Measurements from ENCODE around the gene NKD1.

The NKD1 gene

DNA sequence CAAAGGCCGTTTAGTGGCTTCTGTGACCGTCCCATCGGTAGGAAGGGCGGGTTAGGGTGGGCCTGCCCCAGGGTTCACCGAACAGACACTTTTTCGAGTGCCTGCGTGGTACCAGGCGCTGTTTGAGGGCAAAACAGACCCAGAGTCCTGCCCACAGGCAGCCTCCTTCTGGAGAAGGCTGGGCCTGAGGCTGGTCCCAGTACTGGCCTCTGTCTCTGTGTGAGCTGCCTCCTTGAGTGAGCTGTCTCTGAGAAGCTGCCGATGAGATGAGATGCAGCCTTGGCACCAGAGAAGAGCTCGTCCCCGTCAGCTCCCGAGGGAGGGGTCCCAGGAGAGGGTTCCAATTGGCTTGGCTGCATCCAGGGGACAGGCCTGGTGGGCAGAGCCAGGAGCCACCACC, 53.1 kb downstream of the NKD1 start:
- Histone ChIP-seq H3K36me3 (ENCODE audit: control insufficient read depth in 2 of 2, insufficient read depth in 2 of 2, low read length in 2 of 2) (no peaks in the 10 kb centered on the region), H3K9me3 (ENCODE audit: control insufficient read depth in 2 of 2, low read length in 2 of 2) (no peaks in the 10 kb centered on the region), H3K27me3 (ENCODE audit: control insufficient read depth in 1 of 2, insufficient read depth in 2 of 2, low read length in 2 of 2) (no peaks in the 10 kb centered on the region), H3K4me1 (ENCODE audit: control insufficient read depth, insufficient read depth, low read length) (peaks cover 83% of the 10 kb centered on the region), H3K27ac (ENCODE audit: low read length) (peak overlapping the region; percentile 97), H3K4me3 (ENCODE audit: low read length in 2 of 2) (no peak overlapping the region), H3K9ac (ENCODE audit: low read length in 2 of 2) (peak overlapping the region; percentile 69 to 70)

DNA sequence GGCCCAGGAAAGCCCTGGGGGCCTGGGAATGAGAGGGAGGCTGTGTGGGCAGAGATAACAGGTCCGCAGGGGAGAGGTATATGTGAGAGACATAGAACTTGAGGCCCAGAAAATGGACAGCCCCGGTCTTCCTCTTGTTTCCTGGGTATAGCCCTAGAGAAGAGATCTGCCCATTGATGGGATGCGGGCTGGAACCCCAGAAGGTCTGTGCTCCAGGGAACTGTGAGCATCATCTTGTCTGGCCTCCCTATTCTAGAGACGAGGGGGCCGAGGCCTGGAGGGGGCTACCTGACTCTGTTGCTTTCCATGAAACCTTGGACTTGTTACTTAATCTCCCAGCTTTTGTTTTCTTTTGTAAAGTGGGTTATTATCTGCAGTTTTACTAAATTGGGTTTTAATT, 53.9 kb downstream of the NKD1 start:
- Histone ChIP-seq H3K9ac (ENCODE audit: low read length in 2 of 2) (peak overlapping the region; percentile 70 to 72), H3K27ac (ENCODE audit: low read length) (peak overlapping the region; percentile 97), H3K27me3 (ENCODE audit: control insufficient read depth in 1 of 2, insufficient read depth in 2 of 2, low read length in 2 of 2) (no peaks in the 10 kb centered on the region), H3K4me1 (ENCODE audit: control insufficient read depth, insufficient read depth, low read length) (peaks cover 88% of the 10 kb centered on the region), H3K9me3 (ENCODE audit: control insufficient read depth in 2 of 2, low read length in 2 of 2) (no peaks in the 10 kb centered on the region), H3K36me3 (ENCODE audit: control insufficient read depth in 2 of 2, insufficient read depth in 2 of 2, low read length in 2 of 2) (no peaks in the 10 kb centered on the region), H3K4me3 (ENCODE audit: low read length in 2 of 2) (no peak overlapping the region)

DNA sequence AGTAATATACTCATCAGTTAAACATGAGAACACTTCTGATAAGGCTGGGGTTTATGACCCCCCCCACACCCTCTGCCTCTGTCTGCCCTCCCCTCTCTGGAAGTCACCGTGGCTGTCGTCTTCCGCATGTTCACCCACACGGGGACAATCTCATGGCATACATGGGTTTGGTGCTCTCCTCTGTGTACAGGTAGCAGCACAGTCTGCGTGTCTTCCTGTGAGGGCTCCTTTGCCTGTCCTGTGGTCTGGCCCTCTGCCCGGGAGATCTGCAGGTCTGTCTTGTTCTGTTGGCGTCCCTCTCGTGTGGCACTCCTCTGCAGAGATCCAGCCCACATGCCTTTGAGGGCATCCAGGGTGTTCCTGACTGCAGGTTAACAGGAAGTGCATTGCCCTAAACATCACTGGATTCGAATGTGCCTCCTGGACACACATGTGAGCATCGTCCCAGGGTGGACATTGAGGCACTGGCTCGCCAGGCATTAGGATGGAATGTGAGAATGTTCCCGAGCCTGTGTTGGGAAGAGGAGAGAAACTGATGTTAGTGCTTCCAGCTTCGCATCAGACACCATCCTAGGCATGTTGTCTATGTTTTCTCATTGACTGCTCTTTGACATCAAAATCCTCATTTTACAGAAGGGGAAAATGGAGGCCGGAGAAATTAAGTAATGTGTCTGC, 54.5 kb downstream of the NKD1 start:
- H3K4me3 ChIP-seq (ENCODE audit: low read length in 2 of 2), result peak overlapping the region in 1 of 2 donors; percentile 33
- H3K9ac ChIP-seq (ENCODE audit: low read length in 2 of 2), result peak overlapping the region; percentile 70 to 72
- peaks cover 89% of the 10 kb centered on the region for H3K4me1 ChIP-seq (ENCODE audit: control insufficient read depth, insufficient read depth, low read length)
- H3K36me3 ChIP-seq (ENCODE audit: control insufficient read depth in 2 of 2, insufficient read depth in 2 of 2, low read length in 2 of 2), result no peaks in the 10 kb centered on the region
- no peaks in the 10 kb centered on the region for H3K27me3 ChIP-seq (ENCODE audit: control insufficient read depth in 1 of 2, insufficient read depth in 2 of 2, low read length in 2 of 2)
- peak overlapping the region; percentile 97 for H3K27ac ChIP-seq (ENCODE audit: low read length)
- H3K9me3 ChIP-seq (ENCODE audit: control insufficient read depth in 2 of 2, low read length in 2 of 2), result no peaks in the 10 kb centered on the region

DNA sequence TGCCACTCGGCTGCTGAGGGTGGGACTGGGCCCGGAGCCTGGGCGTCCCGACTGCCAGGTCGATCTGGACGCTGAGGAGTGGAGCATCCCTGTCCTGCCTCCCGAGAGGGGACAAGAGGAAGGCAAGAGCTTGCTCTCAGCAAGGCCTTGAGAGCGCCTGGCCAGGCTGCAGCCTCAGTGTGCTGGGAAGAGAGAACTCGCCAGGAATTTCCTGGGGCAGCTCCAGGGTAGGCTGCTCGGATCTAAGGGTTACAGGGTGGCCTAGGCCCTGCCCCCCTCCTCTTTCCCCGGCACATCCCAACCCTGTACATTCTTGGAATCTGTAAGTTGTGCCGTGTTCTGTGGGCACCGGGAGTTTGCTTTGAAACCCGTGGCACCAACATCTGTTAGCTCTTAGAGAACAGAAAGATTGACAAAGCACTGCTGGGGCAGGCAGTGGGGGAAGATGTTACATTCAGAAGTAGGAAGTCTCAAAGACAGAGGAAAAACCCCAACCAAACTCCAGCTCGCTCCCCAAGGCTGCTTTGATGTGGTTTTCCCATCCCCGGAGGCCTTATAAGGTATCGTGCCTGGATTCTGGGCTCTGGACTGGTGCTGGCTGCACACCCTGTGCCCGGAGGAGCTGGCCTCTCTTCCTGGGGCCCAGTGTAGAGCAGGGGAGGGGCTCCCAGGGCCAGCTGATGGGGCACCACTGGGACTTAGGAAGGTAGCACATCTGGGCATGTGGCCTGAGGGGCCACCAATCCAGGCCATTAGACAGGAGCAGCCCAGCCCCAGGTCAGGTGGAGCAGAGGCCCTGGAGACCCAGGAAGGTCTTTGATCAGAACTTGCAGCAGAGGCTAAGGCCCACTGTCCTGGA, 55.2 kb downstream of the NKD1 start:
- Histone ChIP-seq H3K9ac (ENCODE audit: low read length in 2 of 2) (peak overlapping the region; percentile 70 to 72), H3K4me3 (ENCODE audit: low read length in 2 of 2) (peak overlapping the region; percentile 33 to 47), H3K36me3 (ENCODE audit: control insufficient read depth in 2 of 2, insufficient read depth in 2 of 2, low read length in 2 of 2) (no peaks in the 10 kb centered on the region), H3K9me3 (ENCODE audit: control insufficient read depth in 2 of 2, low read length in 2 of 2) (no peaks in the 10 kb centered on the region), H3K27ac (ENCODE audit: low read length) (peak overlapping the region; percentile 97), H3K4me1 (ENCODE audit: control insufficient read depth, insufficient read depth, low read length) (peaks cover 89% of the 10 kb centered on the region), H3K27me3 (ENCODE audit: control insufficient read depth in 1 of 2, insufficient read depth in 2 of 2, low read length in 2 of 2) (no peaks in the 10 kb centered on the region)

DNA sequence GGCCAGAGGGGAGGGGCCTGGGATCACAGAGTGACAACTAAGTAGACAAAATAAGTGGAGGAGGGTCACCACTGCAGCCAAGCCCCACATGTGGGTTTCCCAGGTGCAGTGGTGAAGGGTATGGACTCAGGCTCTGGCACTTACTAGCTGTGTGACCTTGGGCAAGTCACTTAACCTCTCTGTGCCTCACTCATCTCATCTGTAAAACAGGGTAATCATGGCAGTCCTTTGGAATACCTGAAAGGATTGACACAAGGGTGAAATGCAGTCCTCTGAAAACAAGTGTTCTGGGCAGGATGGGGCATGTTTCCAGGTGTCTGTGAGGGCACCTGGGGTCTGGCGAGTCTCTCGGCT, 55.8 kb downstream of the NKD1 start:
- H3K9ac ChIP-seq (ENCODE audit: low read length in 2 of 2), result peak overlapping the region; percentile 70 to 72
- no peaks in the 10 kb centered on the region for H3K9me3 ChIP-seq (ENCODE audit: control insufficient read depth in 2 of 2, low read length in 2 of 2)
- H3K27me3 ChIP-seq (ENCODE audit: control insufficient read depth in 1 of 2, insufficient read depth in 2 of 2, low read length in 2 of 2), result no peaks in the 10 kb centered on the region
- peaks cover 89% of the 10 kb centered on the region for H3K4me1 ChIP-seq (ENCODE audit: control insufficient read depth, insufficient read depth, low read length)
- H3K36me3 ChIP-seq (ENCODE audit: control insufficient read depth in 2 of 2, insufficient read depth in 2 of 2, low read length in 2 of 2), result no peaks in the 10 kb centered on the region
- peak overlapping the region; percentile 10 to 15 for H3K4me3 ChIP-seq (ENCODE audit: low read length in 2 of 2)
- H3K27ac ChIP-seq (ENCODE audit: low read length), result peak overlapping the region; percentile 97

DNA sequence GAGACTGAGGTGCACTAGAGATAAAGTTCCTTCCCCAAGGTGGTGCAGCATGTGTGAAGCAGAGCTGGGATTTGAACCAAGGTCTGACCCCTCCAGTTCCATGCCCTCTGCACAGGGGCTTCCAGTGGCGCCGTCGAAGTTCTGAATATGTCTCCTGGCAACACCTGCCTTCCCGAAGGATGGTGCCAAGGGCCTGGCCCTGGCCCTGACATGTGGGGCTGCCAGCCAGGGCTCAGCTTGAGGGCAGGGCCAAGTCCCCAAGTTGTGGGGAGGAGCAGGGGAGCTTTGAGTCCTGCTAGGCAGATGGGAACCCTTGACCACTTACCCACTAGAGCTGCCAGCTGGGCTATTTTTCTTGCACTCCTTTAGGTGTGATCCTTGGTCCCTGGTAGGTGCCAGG, 56.4 kb downstream of the NKD1 start:
- Histone ChIP-seq H3K27ac (ENCODE audit: low read length) (peak overlapping the region; percentile 97), H3K9ac (ENCODE audit: low read length in 2 of 2) (peak overlapping the region in 1 of 2 donors; percentile 70), H3K4me3 (ENCODE audit: low read length in 2 of 2) (no peak overlapping the region), H3K36me3 (ENCODE audit: control insufficient read depth in 2 of 2, insufficient read depth in 2 of 2, low read length in 2 of 2) (no peaks in the 10 kb centered on the region), H3K27me3 (ENCODE audit: control insufficient read depth in 1 of 2, insufficient read depth in 2 of 2, low read length in 2 of 2) (no peaks in the 10 kb centered on the region), H3K9me3 (ENCODE audit: control insufficient read depth in 2 of 2, low read length in 2 of 2) (no peaks in the 10 kb centered on the region), H3K4me1 (ENCODE audit: control insufficient read depth, insufficient read depth, low read length) (peaks cover 89% of the 10 kb centered on the region)

DNA sequence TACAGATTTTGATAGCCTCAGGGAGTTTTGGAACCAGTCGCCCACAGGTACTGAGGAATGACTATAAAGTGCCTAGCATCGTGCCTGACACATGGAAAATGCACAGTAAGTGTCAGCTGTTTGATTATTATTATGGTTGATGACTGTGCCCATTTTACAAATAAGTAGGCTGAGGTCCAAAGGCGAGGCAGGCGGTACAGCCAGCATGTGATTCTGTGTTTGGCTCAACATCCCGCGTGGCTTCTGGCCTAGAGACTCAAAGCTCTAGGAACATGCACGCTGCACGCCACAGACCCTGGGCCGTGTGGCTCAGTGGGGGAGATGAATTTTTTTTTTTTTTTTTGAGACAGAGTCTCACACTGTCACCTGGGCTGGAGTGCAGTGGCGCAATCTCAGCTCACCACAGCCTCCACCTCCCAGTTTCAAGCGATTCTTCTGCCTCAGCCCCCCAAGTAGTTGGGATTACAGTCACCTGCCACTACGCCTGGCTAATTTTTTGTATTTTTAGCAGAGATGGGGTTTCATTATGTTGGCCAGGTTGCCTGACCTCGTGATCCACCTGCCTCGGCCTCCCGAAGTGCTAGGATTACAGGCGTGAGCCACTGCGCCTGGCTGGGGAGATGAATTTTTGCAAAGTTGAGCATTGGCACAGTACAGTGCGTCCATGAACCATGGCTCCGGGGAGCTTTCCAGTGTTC, 57.7 kb downstream of the NKD1 start:
- Histone ChIP-seq H3K4me3 (ENCODE audit: low read length in 2 of 2) (no peak overlapping the region), H3K9ac (ENCODE audit: low read length in 2 of 2) (no peak overlapping the region), H3K27me3 (ENCODE audit: control insufficient read depth in 1 of 2, insufficient read depth in 2 of 2, low read length in 2 of 2) (no peaks in the 10 kb centered on the region), H3K4me1 (ENCODE audit: control insufficient read depth, insufficient read depth, low read length) (peaks cover 91% of the 10 kb centered on the region), H3K27ac (ENCODE audit: low read length) (peak overlapping the region; percentile 97), H3K36me3 (ENCODE audit: control insufficient read depth in 2 of 2, insufficient read depth in 2 of 2, low read length in 2 of 2) (no peaks in the 10 kb centered on the region), H3K9me3 (ENCODE audit: control insufficient read depth in 2 of 2, low read length in 2 of 2) (no peaks in the 10 kb centered on the region)

DNA sequence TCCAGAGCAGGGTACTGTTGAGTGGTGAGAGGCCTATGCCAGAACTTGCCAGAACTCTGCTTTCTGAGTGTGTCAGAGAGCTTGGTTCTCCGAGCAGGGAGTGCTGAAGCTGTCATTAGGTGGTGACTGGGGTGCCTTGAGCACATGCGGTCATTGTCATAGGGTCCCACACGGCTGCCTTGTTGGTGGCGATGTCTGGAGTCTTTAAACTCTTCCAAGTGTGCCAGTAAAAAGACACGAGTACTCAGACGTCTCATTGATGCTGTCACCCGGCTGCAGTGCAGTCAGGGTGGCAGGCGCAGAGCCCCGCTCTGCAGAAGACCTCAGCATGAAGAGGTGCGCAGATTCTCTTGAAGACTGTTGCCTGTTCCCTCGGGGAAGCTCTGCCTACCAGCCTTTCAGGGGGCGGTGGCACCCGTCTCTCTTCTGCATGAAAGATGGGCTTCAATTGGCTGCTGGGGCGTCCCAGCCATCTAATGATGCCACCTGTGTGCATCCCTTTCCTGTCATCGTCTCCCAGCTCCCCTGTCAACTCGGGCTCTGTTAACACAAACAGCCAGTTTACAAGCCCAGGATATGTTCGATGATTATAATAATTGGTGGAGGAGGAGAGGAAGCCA, 58.3 kb downstream of the NKD1 start:
- Histone ChIP-seq H3K9ac (ENCODE audit: low read length in 2 of 2) (no peak overlapping the region), H3K4me3 (ENCODE audit: low read length in 2 of 2) (no peak overlapping the region), H3K4me1 (ENCODE audit: control insufficient read depth, insufficient read depth, low read length) (peaks cover 89% of the 10 kb centered on the region), H3K27me3 (ENCODE audit: control insufficient read depth in 1 of 2, insufficient read depth in 2 of 2, low read length in 2 of 2) (no peaks in the 10 kb centered on the region), H3K27ac (ENCODE audit: low read length) (peak overlapping the region; percentile 66), H3K36me3 (ENCODE audit: control insufficient read depth in 2 of 2, insufficient read depth in 2 of 2, low read length in 2 of 2) (no peaks in the 10 kb centered on the region), H3K9me3 (ENCODE audit: control insufficient read depth in 2 of 2, low read length in 2 of 2) (no peaks in the 10 kb centered on the region)

DNA sequence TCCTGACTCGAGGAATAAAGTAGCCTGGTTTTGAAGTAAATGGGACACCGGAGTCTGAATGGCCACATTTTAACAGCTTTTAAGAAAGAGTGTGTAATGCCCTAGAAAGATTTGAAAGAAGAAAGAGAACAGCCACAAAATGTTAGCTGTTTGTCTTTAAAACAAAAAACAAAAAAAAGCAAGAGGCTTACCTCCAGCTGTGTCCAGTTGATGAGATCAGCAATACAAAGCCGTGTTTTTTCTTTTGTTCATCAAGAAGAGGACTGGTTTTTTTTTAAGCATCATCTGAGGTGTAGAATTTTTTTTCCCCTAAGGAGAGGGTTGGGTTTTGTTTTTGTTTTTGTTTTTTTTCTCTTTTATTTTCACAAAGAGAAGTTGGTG, 58.8 kb downstream of the NKD1 start:
- no peak overlapping the region for H3K4me3 ChIP-seq (ENCODE audit: low read length in 2 of 2)
- H3K27me3 ChIP-seq (ENCODE audit: control insufficient read depth in 1 of 2, insufficient read depth in 2 of 2, low read length in 2 of 2), result no peaks in the 10 kb centered on the region
- no peak overlapping the region for H3K9ac ChIP-seq (ENCODE audit: low read length in 2 of 2)
- H3K36me3 ChIP-seq (ENCODE audit: control insufficient read depth in 2 of 2, insufficient read depth in 2 of 2, low read length in 2 of 2), result no peaks in the 10 kb centered on the region
- no peaks in the 10 kb centered on the region for H3K9me3 ChIP-seq (ENCODE audit: control insufficient read depth in 2 of 2, low read length in 2 of 2)
- peaks cover 86% of the 10 kb centered on the region for H3K4me1 ChIP-seq (ENCODE audit: control insufficient read depth, insufficient read depth, low read length)
- peak overlapping the region; percentile 85 for H3K27ac ChIP-seq (ENCODE audit: low read length)

DNA sequence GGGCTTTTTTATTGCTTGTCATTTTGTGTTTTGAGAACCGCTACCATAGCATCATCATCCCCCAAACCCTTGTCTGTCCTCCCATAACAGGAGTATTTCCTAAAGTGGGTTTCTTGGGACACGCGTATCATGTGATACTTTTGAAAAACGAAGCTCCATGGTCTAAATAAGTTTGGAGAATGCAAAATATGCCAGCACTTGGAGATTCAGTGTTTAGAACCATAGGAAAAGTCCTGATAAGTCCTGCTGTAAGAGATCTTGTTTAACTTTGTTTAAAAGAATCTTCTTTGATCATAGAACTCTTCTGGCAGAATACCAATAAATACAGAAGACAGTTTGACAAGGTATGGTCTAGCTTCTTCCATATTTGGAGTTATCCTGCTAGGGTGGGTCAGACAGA, 59.3 kb downstream of the NKD1 start:
- no peaks in the 10 kb centered on the region for H3K27me3 ChIP-seq (ENCODE audit: control insufficient read depth in 1 of 2, insufficient read depth in 2 of 2, low read length in 2 of 2)
- no peaks in the 10 kb centered on the region for H3K36me3 ChIP-seq (ENCODE audit: control insufficient read depth in 2 of 2, insufficient read depth in 2 of 2, low read length in 2 of 2)
- peaks cover 85% of the 10 kb centered on the region for H3K4me1 ChIP-seq (ENCODE audit: control insufficient read depth, insufficient read depth, low read length)
- no peak overlapping the region for H3K4me3 ChIP-seq (ENCODE audit: low read length in 2 of 2)
- H3K27ac ChIP-seq (ENCODE audit: low read length), result peak overlapping the region; percentile 85
- no peak overlapping the region for H3K9ac ChIP-seq (ENCODE audit: low read length in 2 of 2)
- no peaks in the 10 kb centered on the region for H3K9me3 ChIP-seq (ENCODE audit: control insufficient read depth in 2 of 2, low read length in 2 of 2)
